SIG-M5 treated with dmso at 0.1 percent for 504 hours (cell line): ENCODE measurements around the gene ZNF507.
"Not testable (repeated sequence)": the region's sequence is repeated elsewhere in the genome, so short reads cannot be mapped to it uniquely, and the experiment has no call there.

Experiments
- DNase-seq: peaks from one replicate; lab custom pipeline; 2025; ENCODE audit not compliant: unreplicated experiment; lab: John Stamatoyannopoulos, UW

The ZNF507 gene

GRCh38 chr19:32367063-32367462 lies 21.7 kb downstream of the ZNF507 start:
- no peak for DNase-seq

- no peak for DNase-seq
Measured at GRCh38 chr19:32367948-32368536, 22.6 kb downstream of the ZNF507 start.

GRCh38 chr19:32368787-32369186 lies 23.4 kb downstream of the ZNF507 start:
- DNase-seq, result no peak

GRCh38 chr19:32372726-32373517 lies 27.5 kb downstream of the ZNF507 start:
- no peak for DNase-seq

- DNase-seq, result peak; percentile 74
Measured at GRCh38 chr19:32373585-32374295, 28.3 kb downstream of the ZNF507 start.

GRCh38 chr19:32374362-32374761 lies 29.0 kb downstream of the ZNF507 start:
- not testable (repeated sequence) for DNase-seq

- DNase-seq, result not testable (repeated sequence)
Measured at GRCh38 chr19:32377088-32377487, 31.7 kb downstream of the ZNF507 start.

GRCh38 chr19:32380269-32380668 lies 34.9 kb downstream of the ZNF507 start:
- DNase-seq, result no peak

- no peak for DNase-seq
Measured at GRCh38 chr19:32387701-32388392, 42.4 kb downstream of the ZNF507 start.

- no peak for DNase-seq
Measured at GRCh38 chr19:32388393-32388855, 43.0 kb downstream of the ZNF507 start.

- DNase-seq, result no peak
Measured at GRCh38 chr19:32392901-32393300, 47.5 kb downstream of the ZNF507 start.

- DNase-seq, result no peak
Measured at GRCh38 chr19:32396046-32396652, 50.7 kb downstream of the ZNF507 start.

- DNase-seq, result no peak
Measured at GRCh38 chr19:32397671-32398101, 52.3 kb downstream of the ZNF507 start.

GRCh38 chr19:32401992-32402391 lies 56.6 kb downstream of the ZNF507 start:
- no peak for DNase-seq

- DNase-seq, result no peak
Measured at GRCh38 chr19:32403291-32403995, 58.0 kb downstream of the ZNF507 start.

- peak; percentile 22 for DNase-seq
Measured at GRCh38 chr19:32404213-32404932, 59.0 kb downstream of the ZNF507 start.

GRCh38 chr19:32404933-32405430 lies 59.6 kb downstream of the ZNF507 start:
- peak; percentile 65 for DNase-seq

- DNase-seq, result peak; percentile 91
Measured at GRCh38 chr19:32405431-32406160, 60.2 kb downstream of the ZNF507 start, which contains the start of gene DPY19L3. DPY19L3 (plus strand) TSS chr19:32405770; CDS start chr19:32408254, 2,484 bp downstream.
